Fibroblast of gingiva (primary cell): ENCODE results near the gene ZER1.
A peak's percentile ranks its signal among the peaks of the same experiment; 100 is the strongest.
"Not testable (repeated sequence)": the region's sequence is repeated elsewhere in the genome, so short reads cannot be mapped to it uniquely, and the experiment has no call there.

Experiments
- DNase-seq: peaks from one replicate; pipeline ENCODE4 v3.0.0-alpha.2; 2011; ENCODE audit warnings: low read depth

The ZER1 gene

GRCh38 chr9:128714586-128715435, 56.9 kb downstream of the ZER1 start:
- no peak for DNase-seq

- DNase-seq: no peak
Observed at GRCh38 chr9:128713941-128714573, 57.7 kb downstream of the ZER1 start.

DNA sequence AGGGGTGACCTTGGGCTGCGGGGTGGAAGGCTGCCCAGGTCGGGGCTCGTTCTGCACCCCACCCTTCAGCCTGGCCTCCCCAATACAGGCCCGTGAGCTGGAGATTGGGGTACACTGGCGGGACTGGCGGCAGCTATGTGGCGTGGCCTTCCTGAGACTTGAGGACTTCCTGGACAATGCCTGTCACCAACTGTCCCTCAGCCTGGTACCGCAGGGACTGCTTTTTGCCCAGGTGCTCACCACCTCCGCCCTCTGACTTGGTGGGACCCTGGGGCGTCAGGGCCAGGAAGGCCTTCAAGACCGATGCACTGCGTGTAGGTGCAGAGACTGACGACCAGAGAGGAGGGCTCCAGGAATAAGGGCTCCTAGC, 58.3 kb downstream of the ZER1 start:
- no peak for DNase-seq

GRCh38 chr9:128712451-128713410, 59.0 kb downstream of the ZER1 start:
- DNase-seq: no peak

GRCh38 chr9:128707446-128707845, 64.3 kb downstream of the ZER1 start:
- no peak for DNase-seq

- DNase-seq: no peak
Observed at GRCh38 chr9:128706671-128707381, 64.9 kb downstream of the ZER1 start.

DNA sequence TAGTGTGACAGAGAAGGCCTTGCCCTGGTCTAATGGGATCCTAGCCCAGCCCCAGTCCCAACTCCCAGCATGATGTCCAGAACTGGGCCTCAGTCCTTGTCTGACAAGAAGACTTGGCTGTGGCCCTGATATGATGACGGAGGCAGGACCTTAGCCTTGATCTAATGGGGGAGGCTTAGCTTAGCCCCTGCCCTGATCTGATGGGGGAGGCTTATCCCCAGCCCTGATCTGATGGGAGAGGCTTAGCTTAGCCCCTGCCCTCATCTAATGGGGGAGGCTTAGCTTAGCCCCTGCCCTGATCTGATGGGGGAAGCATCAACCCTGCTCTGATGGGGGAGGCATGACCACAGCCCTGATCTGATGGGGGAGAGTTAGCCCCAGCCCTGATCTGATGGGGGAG, 65.7 kb downstream of the ZER1 start:
- DNase-seq: no peak

DNA sequence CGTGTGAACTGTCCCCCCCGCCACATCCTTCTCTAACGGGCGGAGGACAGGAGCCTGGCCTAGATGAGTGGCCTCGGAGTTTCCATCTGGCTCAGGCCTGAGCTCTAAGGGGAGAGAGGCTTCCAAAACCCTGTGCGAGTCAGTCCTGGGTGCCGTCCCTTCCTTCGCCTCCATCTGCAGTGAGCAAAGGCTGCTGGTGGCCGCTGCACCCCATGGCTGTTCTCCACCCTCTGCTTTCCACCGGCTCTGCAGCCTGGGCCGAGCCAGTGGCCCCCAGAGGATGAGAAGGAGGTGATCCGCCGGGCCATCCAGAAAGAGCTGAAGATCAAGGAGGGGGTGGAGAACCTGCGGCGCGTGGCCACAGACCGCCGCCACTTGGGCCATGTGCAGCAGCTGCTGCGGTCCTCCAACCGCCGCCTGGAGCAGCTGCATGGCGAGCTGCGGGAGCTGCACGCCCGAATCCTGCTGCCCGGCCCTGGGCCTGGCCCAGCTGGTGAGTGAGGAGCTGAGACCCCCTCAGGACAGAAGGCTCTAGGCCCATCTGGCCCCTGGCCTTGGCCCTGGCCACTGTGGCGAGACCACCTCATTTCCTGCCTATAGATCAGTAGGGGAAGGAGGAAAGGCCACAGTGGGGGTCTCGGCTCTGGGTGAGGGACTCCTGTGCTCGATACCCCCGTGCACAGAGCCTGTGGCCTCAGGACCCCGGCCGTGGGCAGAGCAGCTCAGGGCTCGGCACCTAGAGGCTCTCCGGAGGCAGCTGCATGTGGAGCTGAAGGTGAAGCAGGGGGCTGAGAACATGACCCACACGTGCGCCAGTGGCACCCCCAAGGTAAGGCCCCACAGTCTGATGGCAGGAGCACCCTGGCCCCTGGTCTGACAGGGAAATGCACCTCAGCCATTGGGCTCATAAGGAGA, 66.4 kb downstream of the ZER1 start:
- DNase-seq: no peak

DNA sequence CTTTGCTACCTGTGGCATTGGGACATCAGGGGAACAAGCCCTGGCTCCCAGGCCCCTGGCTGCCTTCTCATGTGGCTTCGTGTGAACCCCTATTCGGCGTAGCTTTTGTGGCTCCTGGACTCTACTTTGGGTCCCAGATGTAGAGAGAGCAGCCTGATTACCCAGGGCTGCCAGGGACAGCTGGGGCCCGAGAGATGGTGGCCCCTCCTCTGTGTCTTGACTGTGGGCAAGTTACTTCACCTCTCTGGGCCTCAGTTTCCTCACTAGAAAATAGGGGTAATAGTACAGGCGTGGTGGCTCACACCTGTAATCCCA, 67.4 kb downstream of the ZER1 start:
- no peak for DNase-seq

GRCh38 chr9:128703616-128704355, 67.9 kb downstream of the ZER1 start:
- DNase-seq: no peak

- DNase-seq: no peak
Observed at GRCh38 chr9:128702949-128703615, 68.6 kb downstream of the ZER1 start.

DNA sequence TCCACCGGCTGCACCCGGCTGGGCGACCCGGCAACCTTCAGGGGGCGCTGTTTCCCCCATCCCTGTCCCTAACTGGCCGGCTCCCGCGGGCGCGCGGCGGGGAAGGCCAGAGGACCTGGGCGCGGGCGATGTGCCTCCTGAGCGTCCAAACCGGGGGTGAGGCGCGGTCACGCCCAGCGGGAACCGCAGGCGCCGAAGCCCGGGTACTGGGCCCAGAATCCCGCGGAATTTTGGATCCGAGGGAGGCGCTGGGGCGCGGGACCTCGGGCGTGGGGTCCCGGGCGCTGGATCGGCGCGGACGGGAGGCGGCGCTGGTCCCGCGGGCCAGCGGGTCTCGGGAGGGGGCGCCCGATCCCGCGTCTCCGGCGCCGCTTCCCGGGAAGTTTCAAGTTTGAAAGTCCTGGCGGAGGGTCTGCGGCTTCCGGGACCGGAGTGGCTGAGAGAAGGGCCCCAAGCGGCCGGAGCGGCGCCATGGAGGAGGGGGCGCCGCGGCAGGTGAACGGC, 69.2 kb downstream of the ZER1 start, which contains the start of gene PKN3:
Gene PKN3, plus strand, starts transcription at position 59 of the 504 bp plus-strand sequence. Its CDS starts 413 bp downstream, at position 472.
- peak; percentile 68 for DNase-seq

- DNase-seq: no peak
Observed at GRCh38 chr9:128701227-128701854, 70.4 kb downstream of the ZER1 start.

DNA sequence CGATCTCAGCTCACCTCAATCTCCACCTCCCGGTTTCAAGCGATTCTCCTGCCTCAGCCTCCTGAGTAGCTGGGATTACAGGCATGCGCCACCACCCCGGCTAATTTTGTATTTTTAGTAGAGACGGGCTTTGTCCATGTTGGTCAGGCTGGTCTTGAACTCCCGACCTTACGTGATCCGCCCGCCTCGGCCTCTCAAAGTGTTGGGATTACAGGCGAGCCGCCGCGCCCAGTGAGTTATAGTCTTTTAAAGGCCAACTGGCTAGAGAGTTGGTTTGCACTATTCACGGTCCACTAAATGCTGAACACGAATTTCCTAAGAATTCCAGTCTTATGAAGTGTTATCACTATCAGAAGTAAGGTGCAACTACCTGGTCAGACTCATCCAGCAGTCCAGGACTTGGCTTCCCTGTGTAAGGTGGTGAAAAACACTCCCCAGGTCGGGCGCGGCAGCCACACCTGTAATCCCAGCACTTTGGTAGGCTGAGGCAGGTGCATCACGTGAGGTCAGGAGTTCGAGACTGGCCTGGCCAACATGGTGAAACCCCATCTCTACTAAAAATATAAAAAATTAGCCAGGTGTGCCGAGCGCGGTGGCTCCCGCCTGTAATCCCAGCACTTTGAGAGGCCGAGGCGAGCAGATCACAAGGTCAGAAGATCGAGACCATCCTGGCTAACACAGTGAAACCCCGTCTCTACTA, 72.5 kb downstream of the ZER1 start:
- not testable (repeated sequence) for DNase-seq

DNA sequence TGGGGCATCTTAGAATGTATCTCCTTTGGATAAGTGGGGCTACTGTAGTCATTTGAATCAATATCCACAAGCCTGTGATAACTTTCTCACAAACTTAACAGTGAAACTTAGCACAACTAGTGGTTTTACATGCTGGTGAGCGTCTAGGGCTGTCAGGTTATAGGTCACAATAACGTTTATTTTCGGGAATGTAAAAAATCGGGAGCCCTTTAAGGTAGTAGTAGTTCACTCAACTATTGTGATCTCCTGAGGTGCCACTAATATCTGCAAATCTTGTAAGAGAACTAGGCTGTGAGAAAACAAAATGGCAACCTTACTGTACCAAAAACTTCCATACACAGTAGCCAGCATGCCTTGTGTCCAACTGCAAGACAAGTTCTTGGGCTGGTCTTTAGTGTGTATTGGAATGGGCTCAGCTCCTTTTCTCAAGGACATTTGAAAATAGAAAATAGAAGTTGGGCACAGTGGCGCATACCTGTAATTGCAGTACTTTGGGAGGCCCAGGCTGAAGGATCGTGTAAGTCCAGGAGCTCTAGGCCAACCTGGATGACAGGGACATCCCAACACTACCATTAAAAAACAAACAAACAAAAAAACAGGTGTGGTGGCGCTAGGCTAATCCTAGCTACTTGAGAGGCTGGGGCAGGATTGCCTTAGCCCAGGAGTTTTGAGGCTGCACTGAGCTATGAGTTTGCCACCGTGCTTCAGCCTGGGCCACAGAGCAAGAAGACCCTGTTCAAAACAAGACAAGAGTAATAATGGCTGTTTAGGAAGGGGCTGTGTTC, 74.6 kb downstream of the ZER1 start:
- no peak for DNase-seq

GRCh38 chr9:128694344-128694743, 77.4 kb downstream of the ZER1 start:
- no peak for DNase-seq

- DNase-seq: not testable (repeated sequence)
Observed at GRCh38 chr9:128693738-128694137, 78.0 kb downstream of the ZER1 start.
